Measurements from ENCODE around the gene TYW1B. TPM values are rescaled to one million over a fixed set of nuclear protein-coding genes. Genes with fewer than 3 reads are reported as not detected.
"Not testable (repeated sequence)": the region's sequence is repeated elsewhere in the genome, so short reads cannot be mapped to it uniquely, and the experiment has no call there.

The TYW1B gene
- polyA plus RNA-seq, 2 donors, result 0.89 to 1.9 TPM

DNA sequence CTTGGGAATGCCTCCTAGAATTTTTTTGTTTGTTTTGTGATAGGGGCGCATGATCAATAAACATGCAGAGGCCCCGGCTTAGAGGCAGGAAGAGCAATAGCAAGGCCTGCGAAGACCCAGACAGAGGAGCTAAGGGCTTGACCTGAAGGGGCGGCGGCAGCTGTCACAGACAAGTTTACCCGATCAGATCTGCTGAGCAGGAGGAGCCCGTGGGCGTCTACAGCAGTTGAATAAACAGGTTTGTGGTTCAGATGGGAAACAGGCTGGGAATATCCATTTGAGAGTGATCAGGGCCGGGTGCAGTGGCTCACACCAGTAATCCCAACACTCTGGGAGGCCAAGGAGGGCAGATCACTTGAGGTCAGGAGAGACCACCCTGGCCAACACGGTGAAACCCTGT lies 289.9 kb downstream of the TYW1B start:
- H3K36me3 ChIP-seq (ENCODE audit: control insufficient read depth in 2 of 2, insufficient read depth in 2 of 2, low read length in 1 of 2), result no peaks in the 10 kb centered on the region
- 70 to 75% methylated on average over 10 of the region's 10 CpGs for WGBS, 2 donors
- H3K4me1 ChIP-seq (ENCODE audit: control insufficient read depth in 2 of 2, insufficient read depth in 2 of 2, low read length in 1 of 2), result no peaks in the 10 kb centered on the region
- H3K4me3 ChIP-seq (ENCODE audit: low read depth in 1 of 2, low read length in 2 of 2), result no peak overlapping the region
- no peaks in the 10 kb centered on the region for H3K9me3 ChIP-seq (ENCODE audit: control insufficient read depth in 2 of 2, insufficient read depth in 1 of 2, low read depth in 1 of 2, low read length in 1 of 2)
- H3K27me3 ChIP-seq (ENCODE audit: control insufficient read depth in 1 of 2, insufficient read depth in 2 of 2, low read length in 2 of 2), result no peaks in the 10 kb centered on the region
- H3K27ac ChIP-seq (ENCODE audit: low read depth in 2 of 2, low read length in 1 of 2), result no peak overlapping the region

- H3K4me3 ChIP-seq (ENCODE audit: low read depth in 1 of 2, low read length in 2 of 2); H3K27me3 ChIP-seq (ENCODE audit: control insufficient read depth in 1 of 2, insufficient read depth in 2 of 2, low read length in 2 of 2); H3K27ac ChIP-seq (ENCODE audit: low read depth in 2 of 2, low read length in 1 of 2); H3K36me3 ChIP-seq (ENCODE audit: control insufficient read depth in 2 of 2, insufficient read depth in 2 of 2, low read length in 1 of 2); H3K9me3 ChIP-seq (ENCODE audit: control insufficient read depth in 2 of 2, insufficient read depth in 1 of 2, low read depth in 1 of 2, low read length in 1 of 2); H3K4me1 ChIP-seq (ENCODE audit: control insufficient read depth in 2 of 2, insufficient read depth in 2 of 2, low read length in 1 of 2): not testable (repeated sequence)
- 6 to 43% methylated on average over 2 of the region's 2 CpGs for WGBS, 2 donors
Observed at GRCh38 chr7:72536038-72536437, 292.0 kb downstream of the TYW1B start.

DNA sequence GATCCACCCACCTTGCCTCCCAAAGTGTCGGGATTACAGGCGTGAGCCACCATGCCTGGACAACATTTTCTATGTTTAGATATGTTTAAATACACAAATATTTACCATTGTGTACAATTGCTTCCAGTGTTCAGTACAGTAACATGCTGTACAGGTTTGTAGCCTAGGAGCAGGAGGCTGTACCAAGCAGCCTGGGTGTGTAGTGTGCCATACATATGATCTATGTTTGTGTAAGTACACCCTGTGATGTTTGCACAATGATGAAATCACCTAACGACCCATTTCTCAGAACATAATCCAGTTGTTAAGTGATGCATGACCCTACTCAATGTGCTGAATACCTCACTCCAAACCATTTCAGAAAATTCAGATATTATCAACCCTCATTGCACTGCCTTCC lies 297.0 kb downstream of the TYW1B start:
- not testable (repeated sequence) for H3K4me1 ChIP-seq (ENCODE audit: control insufficient read depth in 2 of 2, insufficient read depth in 2 of 2, low read length in 1 of 2); H3K4me3 ChIP-seq (ENCODE audit: low read depth in 1 of 2, low read length in 2 of 2); H3K27ac ChIP-seq (ENCODE audit: low read depth in 2 of 2, low read length in 1 of 2); H3K27me3 ChIP-seq (ENCODE audit: control insufficient read depth in 1 of 2, insufficient read depth in 2 of 2, low read length in 2 of 2); H3K36me3 ChIP-seq (ENCODE audit: control insufficient read depth in 2 of 2, insufficient read depth in 2 of 2, low read length in 1 of 2); H3K9me3 ChIP-seq (ENCODE audit: control insufficient read depth in 2 of 2, insufficient read depth in 1 of 2, low read depth in 1 of 2, low read length in 1 of 2)
- WGBS, 2 donors, result 81 to 93% methylated on average over 2 of the region's 3 CpGs

Other genes with a start within 250 kb of the TYW1B start
- 10 to 100 TPM; 10.2 to 10.8 TPM for gene POM121, start 96.9 kb upstream of the TYW1B start, polyA plus RNA-seq
- under 1 TPM; 0.19 to 0.41 TPM for gene TRIM74, start 141.3 kb upstream of the TYW1B start, polyA plus RNA-seq
- gene SPDYE8, start 201.6 kb upstream of the TYW1B start, polyA plus RNA-seq, result not detected
- not detected for gene SPDYE11, start 229.7 kb upstream of the TYW1B start, polyA plus RNA-seq